ENCODE data around the gene DNLZ.

DNA sequence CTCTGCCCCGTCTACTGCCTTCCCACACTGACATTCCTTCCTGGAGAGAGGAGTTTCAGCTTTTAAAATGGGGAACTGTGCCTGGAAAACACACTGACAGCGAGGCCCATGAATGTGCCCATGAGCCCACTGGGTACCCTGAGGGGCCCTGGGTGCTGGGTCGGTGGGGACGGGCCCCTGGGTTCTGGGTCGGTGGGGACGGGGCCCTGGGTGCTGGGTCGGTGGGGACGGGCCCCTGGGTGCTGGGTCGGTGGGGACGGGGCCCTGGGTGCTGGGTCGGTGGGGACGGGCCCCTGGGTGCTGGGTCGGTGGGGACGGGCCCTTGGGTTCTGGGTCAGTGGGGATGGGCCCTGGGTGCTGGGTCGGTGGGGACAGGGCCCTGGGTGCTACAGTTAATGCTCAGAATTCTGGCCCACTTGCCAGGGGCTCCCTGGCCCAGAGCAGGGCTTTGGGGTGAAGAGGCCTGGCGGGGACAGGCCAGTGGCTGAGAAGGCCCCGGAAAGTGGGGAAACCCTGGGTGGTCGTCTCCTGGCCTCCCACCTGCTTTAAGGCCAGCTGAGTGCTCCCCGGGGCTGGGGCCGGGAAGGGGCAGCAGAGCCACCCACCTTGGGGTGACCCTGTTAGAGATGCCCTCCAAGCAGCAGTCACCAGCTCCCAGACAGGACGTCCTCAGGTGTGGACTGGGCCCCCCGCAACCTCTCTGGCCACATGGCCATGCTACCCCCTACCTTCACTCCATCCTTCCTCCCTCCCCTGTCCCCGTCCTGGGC lies 33.7 kb downstream of the DNLZ start:
- TF ChIP-seq, protein P1, sequence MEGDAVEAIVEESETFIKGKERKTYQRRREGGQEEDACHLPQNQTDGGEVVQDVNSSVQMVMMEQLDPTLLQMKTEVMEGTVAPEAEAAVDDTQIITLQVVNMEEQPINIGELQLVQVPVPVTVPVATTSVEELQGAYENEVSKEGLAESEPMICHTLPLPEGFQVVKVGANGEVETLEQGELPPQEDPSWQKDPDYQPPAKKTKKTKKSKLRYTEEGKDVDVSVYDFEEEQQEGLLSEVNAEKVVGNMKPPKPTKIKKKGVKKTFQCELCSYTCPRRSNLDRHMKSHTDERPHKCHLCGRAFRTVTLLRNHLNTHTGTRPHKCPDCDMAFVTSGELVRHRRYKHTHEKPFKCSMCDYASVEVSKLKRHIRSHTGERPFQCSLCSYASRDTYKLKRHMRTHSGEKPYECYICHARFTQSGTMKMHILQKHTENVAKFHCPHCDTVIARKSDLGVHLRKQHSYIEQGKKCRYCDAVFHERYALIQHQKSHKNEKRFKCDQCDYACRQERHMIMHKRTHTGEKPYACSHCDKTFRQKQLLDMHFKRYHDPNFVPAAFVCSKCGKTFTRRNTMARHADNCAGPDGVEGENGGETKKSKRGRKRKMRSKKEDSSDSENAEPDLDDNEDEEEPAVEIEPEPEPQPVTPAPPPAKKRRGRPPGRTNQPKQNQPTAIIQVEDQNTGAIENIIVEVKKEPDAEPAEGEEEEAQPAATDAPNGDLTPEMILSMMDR (IDR thresholded peaks at IDR 0.05; ENCODE audit: low read depth, low read length) = no peak
- TF ChIP-seq POLR2A (IDR thresholded peaks at IDR 0.05; ENCODE audit: extremely low read depth, insufficient read length) = no peak
